GM21447 (cell line): ENCODE data around the gene ATP2C2.
"Not testable (repeated sequence)": the region's sequence is repeated elsewhere in the genome, so short reads cannot be mapped to it uniquely, and the experiment has no call there.

Experiments used
- ATAC-seq: cut with Tn5 transposase; IDR thresholded peaks from one replicate; pipeline ENCODE4 v1.9.1; 2021; ENCODE audit not compliant: unreplicated experiment

The ATP2C2 gene

DNA sequence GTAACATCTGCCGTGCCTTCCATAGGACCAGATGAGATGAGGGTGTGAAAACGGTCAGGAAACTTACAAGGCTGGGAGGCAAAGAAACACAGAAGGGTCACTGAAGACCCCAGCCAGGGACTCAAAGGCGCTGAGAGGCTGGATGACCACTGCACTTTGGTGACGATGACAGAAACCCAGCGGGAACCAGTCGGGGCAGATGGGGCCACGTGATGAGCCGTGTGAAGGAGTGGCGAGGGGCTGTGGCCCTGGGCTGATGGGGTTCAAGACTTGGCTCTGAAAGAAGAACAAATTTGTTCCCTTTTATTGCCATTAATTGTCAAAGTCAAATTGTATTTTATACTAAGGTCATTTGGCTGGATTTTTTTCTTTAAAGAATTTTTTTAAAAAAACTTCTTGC is 28.6 kb upstream of the ATP2C2 start:
- no peak for ATAC-seq

DNA sequence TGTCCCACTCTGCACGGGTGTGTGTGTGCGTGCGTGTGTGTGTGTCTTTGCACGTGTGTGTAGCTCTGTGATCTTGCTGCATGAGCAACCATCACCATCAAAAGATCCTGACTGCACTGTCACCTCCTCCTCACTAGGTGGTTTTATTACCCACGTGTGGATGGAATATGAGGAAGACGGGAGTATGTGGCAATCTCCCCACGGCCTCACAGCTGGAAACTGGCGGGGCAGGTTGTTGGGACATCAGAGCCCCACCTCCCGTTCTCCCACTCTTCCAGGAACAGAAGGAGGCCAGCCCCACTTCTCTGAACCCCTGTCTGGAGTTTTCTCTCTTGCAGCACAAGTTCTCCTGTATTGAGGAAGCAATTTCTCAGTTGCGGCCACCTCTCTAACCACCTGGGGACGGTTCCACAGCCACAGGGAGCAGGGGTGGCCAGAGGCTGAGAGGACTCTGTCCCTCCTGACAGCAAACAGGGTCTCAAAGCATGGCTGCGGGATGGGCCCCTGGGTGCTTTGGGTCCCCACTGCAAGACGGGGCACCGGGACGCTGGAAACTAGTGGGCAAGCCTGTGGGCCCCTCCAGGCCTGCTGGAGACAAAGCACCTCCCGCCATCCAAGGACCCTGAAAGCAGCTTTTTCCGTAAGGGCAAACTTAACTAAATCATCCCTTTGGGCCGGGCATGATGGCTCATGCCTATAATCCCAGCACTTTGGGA is 27.9 kb upstream of the ATP2C2 start:
- no peak for ATAC-seq

DNA sequence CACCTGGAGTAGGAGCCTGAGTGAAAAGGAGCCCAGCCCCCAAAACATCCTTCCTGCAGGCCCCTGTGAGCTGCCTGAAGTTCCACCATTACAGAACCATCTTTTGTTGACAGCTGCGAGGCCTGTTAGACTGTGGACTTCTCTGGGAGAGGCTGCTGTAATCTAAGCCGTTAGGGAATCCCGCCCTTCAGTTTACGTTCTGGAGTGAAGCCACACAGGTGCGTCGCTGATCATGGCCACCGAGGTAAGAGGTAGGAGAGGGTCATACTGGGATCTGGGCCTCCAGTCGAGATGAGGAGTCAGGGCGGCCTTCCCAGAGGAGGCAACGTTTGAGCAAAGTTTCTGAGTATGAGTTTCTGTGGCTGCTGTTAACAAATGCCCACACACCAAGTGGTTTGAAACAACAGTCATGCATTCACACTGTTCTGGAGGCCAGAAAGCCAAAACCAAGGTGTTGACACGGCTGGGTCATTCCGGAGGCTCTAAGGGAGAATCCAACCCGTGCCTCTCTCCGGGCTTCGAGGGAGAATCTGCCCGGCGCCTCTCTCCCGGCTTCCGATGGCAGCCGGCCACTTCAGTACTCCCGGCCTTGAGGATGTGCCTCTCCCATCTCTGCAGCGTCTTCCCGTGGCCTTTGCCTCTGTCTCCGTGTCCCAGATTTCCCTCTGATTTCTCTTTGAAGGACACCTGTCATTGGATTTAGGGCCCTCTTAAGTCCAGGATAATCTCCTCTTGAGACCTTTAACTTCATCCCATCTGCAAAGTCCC is 26.6 kb upstream of the ATP2C2 start:
- no peak for ATAC-seq

DNA sequence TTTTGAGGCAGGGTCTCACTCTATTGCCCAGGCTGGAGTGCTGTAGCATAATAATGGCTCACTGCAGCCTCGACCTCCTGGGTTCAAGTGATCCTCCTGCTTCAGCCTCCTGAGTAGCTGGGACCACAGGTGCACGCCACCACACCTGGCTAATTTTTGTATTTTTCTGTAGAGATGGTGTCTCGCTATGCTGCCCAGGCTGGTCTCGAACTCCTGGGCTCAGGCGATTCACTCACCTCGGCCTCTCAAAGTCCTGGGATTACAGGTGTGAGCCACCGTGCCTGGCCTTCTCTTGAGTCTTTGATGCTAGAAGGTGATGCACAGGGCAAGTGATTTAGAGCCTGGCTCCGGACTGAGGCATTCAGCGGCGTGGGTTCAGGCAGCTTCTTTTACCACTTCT is 24.5 kb upstream of the ATP2C2 start:
- not testable (repeated sequence) for ATAC-seq

DNA sequence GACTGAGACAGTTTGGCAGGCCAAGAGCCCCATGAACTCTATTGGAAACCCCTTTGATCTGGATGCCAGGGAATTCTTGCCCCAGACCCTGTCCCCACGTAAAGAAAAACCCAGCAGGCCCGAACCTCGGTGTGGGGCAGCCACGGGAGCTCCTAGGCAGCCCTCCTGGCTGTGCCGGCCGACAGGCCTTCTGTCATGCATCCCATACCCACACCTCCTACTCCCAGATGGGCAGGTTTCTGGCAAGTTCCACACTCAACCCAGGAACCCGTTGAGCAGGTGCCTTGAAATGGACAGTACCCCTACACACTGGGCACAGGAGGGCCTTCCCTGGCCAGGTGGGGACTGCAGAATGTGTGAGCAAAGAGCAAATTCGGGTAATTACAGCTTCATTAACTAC is 23.6 kb upstream of the ATP2C2 start:
- no peak for ATAC-seq

DNA sequence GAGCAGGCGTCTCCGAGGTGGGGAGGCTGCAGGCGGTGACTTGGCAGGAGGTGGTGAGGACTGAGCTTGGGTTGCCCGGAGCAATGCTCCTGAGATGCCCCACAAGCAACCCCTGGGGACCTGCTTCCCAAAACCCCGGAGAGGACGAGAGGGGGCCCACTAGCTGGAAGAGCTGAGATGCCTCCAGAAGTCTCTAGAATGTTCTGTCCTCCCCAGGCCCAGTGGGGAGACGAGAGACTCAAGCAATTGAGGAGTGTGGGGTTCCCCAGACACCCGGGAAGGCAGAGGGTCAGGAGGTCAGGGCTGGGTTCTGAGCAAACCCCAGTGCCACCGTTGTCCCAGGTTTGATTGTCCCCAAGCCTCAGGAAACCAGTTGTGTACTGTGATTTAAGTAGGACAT is 21.2 kb upstream of the ATP2C2 start:
- no peak for ATAC-seq

DNA sequence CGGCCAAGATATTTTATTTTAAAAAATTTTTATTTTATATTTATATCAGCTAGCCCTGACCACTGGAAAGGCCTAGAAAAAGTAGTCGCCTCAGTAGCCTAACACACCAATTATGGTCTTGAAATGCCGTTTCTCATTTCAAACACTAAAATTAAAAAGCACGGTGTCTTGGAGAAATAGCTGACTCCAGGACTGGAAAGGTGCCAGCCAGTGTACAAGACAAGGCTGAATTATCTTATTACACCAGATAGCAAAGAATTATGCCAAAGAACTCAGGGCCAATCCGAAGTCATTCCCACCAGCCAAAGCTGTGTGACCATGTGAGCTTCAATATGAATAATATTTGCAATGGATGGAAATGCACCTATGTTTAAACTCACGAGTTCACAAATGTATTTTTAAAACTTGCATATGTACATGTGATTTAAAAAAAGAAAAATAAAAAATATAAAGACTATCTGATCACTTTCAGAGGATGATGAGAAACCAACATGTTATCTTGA is 19.9 kb upstream of the ATP2C2 start:
- no peak for ATAC-seq

- ATAC-seq, result no peak
Measured at GRCh38 chr16:84349862-84350684, 18.3 kb upstream of the ATP2C2 start.

DNA sequence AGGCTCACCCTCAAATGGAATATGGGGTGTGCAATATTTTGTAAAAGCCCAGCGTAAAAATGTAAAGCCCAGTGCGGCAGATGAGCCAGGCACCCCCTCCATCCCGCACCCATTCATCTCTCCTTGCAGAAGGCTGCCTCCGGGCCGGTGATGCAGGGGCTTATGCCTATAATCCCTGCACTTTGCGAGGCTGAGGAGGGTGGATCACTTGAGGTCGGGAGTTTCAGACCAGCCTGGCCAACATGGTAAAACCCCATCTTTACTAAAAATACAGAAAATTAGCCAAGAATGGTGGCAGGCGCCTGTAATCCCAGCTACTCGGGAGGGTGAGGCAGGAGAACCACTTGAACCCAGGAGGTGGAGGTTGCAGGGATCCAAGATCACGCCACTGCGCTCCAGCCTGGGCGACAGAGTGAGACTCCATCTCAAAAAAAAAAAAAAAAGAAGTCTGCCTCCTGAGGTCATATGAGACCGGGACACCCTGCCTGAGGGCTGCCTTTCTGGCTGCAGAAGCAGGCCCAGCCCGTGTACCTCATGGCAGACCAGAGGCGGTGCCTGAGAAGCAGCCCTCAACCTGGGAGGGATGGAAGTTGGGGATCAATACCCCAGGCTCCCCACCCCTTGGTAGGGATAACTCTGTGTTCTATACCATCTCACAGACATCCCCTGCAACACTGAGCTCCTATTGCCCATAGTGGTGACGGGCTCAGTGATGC is 17.5 kb upstream of the ATP2C2 start:
- ATAC-seq, result no peak

DNA sequence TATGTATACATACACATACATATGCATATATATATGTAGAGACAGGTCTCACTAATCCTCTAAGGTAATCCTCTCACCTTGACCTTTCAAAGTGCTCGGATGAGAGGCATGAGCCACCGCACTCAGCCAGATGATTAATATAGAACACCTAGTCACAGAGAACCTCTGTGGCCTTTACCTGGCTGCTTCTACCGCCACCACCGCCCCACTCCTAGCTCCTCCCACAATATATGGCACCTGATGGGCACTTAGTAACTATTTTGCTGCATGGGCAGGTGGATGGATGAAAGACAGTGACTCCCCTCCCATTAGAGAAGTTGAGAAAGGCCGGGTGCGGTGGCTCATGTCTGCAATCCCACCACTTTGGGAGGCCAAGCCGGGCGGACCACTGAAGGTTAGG is 16.7 kb upstream of the ATP2C2 start:
- ATAC-seq, result no peak

DNA sequence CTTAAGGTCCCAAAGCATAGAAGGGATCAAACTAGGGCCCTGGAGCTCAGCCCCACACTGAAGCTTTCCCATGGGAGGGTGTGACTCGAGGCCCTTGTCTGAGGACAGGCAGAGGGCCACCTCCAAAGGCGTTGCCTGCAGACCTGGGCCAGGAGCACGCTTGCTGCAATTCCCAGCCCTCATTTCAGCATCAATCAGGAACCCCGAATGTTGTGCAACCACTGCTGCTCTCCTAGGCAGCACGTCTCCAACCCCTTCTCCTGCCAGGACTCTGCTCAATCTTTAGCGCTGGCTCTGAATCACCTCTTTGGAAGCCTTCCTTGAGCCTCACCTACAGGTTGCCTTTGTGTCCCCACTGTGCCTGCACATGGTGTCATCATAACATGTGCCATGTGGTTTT is 14.0 kb upstream of the ATP2C2 start:
- no peak for ATAC-seq

DNA sequence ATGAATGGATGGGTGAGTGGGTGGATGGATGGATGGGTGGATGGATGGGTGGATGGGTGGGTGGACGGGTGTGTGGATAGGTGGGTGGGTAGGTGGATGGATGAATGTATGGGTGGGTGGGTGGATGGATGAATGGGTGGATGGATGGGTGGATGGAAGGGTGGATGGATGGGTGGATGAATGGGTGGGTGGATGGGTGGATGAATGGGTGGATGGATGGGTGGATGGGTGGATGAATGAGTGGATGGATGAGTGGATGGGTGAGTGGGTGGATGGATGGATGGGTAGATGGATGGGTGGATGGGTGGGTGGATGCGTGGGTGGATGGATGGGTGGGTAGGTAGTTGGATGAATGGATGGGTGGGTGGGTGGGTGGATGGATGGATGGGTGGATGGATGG is 13.2 kb upstream of the ATP2C2 start:
- ATAC-seq, result no peak

DNA sequence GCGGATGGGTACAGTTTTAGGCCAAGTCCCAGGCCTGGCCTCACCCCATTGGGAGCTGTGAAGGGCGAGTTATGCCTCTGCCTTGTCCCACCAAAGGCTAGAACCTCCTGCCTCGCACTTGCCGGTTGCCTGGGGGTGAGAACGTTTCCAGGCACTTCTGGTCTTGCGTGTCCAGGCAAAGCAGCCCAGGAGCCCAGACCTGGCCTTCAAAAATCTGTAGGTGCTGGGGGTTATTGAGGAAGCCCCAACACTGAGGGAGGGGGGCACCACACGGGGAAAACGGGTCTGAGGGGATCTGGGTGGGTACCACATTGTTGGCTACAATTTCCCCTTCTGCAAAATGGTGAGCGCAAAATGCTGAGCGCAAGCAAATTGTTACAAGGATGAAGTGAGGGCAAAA is 12.2 kb upstream of the ATP2C2 start:
- ATAC-seq, result no peak

DNA sequence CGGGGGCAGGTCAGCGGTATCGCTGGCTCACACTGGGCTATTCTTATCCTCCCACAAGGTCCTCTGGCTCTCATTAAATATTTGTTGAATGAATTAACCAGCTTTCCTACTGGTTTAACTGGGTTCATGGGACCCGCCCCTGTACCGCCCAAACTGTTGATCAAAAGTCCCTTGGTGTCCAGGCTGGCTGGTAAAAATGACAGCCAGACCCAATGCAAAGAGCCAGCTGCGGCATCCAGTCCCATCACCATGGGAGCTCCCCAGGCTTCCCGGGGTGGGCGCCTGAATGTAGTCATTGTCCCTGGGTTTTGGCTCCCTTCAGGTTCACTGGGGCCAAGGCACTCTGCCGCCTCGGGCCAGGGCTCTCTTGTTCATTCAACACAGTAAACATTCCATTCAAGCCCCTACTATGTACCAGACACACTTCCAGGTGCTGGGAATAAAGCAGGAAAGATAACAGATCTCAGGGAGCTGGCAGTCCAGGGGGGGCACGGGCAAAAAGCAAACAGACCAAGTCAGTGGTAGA is 11.7 kb upstream of the ATP2C2 start:
- no peak for ATAC-seq

- ATAC-seq, result no peak
Measured at GRCh38 chr16:84357191-84357651, 11.1 kb upstream of the ATP2C2 start.

- ATAC-seq, result no peak
Measured at GRCh38 chr16:84358601-84359295, 9.6 kb upstream of the ATP2C2 start.

DNA sequence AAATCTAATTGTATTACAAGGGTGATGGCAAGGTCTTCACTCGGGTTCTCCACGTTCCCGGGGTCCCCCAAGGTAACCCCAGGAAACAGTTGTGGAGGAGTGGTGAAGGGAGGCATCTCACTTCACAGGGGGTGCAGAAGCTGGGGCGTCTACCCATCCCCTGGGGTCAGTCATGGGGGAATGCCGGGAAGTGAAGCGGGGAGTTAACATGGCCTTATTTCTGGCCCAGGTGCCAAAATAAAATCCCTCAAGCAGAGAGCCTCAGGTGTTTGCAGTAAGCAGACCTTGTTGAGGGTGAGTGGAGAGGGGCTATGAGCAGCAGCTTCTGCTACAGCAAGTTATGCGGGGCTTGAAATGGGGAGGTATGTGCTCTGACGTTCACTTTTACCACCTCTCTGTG is 9.0 kb upstream of the ATP2C2 start:
- no peak for ATAC-seq

GRCh38 chr16:84360170-84360569 is 8.2 kb upstream of the ATP2C2 start:
- no peak for ATAC-seq

DNA sequence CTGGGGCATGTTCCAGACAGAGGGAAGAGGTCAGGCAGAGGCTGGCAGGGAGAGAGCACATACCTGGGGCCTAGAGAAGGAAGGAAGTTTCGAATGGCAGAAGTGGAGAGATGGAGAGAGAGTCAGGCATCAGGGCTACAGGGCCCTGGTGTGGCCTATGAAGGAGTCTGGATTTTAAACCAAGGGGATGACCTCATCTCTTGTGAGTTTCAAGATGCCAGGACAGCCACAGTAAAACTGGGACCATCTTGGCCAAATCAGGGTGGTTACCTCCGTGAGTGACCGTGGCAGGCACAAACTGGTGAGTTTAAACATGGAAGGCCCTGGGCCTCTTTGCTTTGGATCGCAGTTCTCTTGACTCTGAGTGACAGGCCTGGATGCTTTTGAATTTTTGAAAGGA is 7.6 kb upstream of the ATP2C2 start:
- ATAC-seq, result no peak

- ATAC-seq, result no peak
Measured at GRCh38 chr16:84361546-84361945, 6.8 kb upstream of the ATP2C2 start.
